Measurements from ENCODE around the gene ACTA2. TPM values are rescaled to one million over a fixed set of nuclear protein-coding genes. Genes with fewer than 3 reads are reported as not detected.

The ACTA2 gene
- total RNA-seq, 1 experiment from 2014 or later, result 2.4 TPM

DNA sequence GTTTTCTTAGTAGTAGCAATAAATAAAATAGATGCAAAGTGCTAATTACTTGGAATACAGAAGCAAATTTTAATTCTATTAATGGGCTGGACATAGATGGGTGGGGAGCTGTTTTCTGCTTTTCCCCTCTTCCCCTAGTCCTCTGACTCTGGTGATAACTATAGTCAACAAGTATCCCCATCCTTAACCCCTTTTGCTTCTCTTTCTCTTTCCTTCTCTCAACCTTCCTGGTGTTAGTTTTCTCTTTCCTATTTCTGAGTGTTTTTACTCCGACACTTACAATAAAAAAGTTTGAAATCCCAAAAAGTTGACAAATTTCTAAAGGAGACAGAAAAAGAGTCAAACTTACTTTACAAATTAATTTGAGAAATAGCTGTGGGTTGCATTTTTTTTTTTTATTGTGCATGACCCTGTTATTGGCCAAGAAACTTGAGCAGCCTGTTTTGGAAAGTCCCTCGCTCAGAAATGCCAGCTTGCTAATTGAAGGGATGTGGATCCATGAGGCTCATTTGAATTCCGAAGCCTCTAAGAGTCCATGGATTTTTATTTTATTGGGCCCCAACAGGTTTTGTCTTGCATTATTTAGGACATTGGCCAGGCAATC, 40.5 kb upstream of the ACTA2 start:
- H2BK5ac ChIP-seq (ENCODE audit: insufficient read length, low read length), result no peak overlapping the region
- H3K4me2 ChIP-seq (ENCODE audit: insufficient read depth, insufficient read length, low read length), result no peak overlapping the region
- 0 out of 5 replicates have a peak, but pooled peaks cover 0 to 2% of the 10 kb centered on the region in 2 experiments for H3K9me3 Mint-ChIP-seq
- no peak overlapping the region for H3K9ac ChIP-seq (ENCODE audit: extremely low read depth, insufficient read length, low read length)
- no peak overlapping the region for H3K4ac ChIP-seq (ENCODE audit: low read depth, low read length)
- H4K8ac ChIP-seq (replicated peaks; ENCODE audit: insufficient read length, low read depth, low read length), result no peak overlapping the region
- no peak overlapping the region for H2BK12ac ChIP-seq (ENCODE audit: insufficient read length, low read depth, low read length)
- no peak overlapping the region for H2BK20ac ChIP-seq (ENCODE audit: low read depth, low read length, poor library complexity, severe bottlenecking)
- no peak overlapping the region for H3T11ph ChIP-seq (ENCODE audit: low read length)
- no peak overlapping the region for H2BK120ac ChIP-seq (ENCODE audit: low read depth, low read length, poor library complexity, severe bottlenecking)
- H3K14ac ChIP-seq (ENCODE audit: insufficient read depth, low read length), result no peak overlapping the region
- H3K79me2 ChIP-seq (ENCODE audit: insufficient read depth, low read length), result no peaks in the 10 kb centered on the region
- H3K23me2 ChIP-seq (ENCODE audit: insufficient read length, low read depth, low read length, poor library complexity, severe bottlenecking), result peaks cover 18% of the 10 kb centered on the region
- no peaks in the 10 kb centered on the region; a peak in 1 of 7 replicates for H3K36me3 Mint-ChIP-seq (ENCODE audit: insufficient read depth in 1 of 3, low read depth in 3 of 3)
- H4K20me1 ChIP-seq (ENCODE audit: control insufficient read depth, insufficient read depth, insufficient read length), result no peaks in the 10 kb centered on the region
- H3K27ac Mint-ChIP-seq, result no peak overlapping the region
- H3K18ac ChIP-seq (ENCODE audit: insufficient read length, low read depth, low read length), result no peak overlapping the region
- H3K27me3 Mint-ChIP-seq (ENCODE audit: low read depth), result peaks cover 40% of the 10 kb centered on the region
- no peak overlapping the region for H2BK15ac ChIP-seq (ENCODE audit: low read depth, low read length)
- H2AK5ac ChIP-seq (ENCODE audit: insufficient read length, low read length), result no peak overlapping the region
- no peak overlapping the region for H3K27ac ChIP-seq (ENCODE audit: insufficient read length, low read depth, low read length)
- peaks cover 23 to 24% of the 10 kb centered on the region in 2 experiments for H3K4me1 Mint-ChIP-seq
- DNase-seq, result no peak
- H3K56ac ChIP-seq (ENCODE audit: insufficient read length, low read depth, low read length), result no peak overlapping the region
- H2AFZ ChIP-seq (ENCODE audit: low read length), result no peak overlapping the region
- H3K9me3 ChIP-seq (ENCODE audit: control insufficient read depth, low read depth, low read length), result no peaks in the 10 kb centered on the region
- no peaks in the 10 kb centered on the region for H3K79me1 ChIP-seq (ENCODE audit: insufficient read depth, low read depth, low read length, poor library complexity, severe bottlenecking)
- H3K23ac ChIP-seq (ENCODE audit: insufficient read length, low read depth, low read length), result no peak overlapping the region
- H3K27me3 ChIP-seq (ENCODE audit: insufficient read depth, low read length), result no peaks in the 10 kb centered on the region; the same call in 1 of the 2 replicates
- no peak overlapping the region for H4K5ac ChIP-seq (ENCODE audit: insufficient read length, low read depth, low read length)
- no CpG with 5 or more reads among the region's 3 CpGs for WGBS (ENCODE audit: extremely low coverage, insufficient read length, low lambda C conversion rate)
- H3K4me3 Mint-ChIP-seq, result no peak overlapping the region
- no peak overlapping the region for H4K91ac ChIP-seq (ENCODE audit: insufficient read length, low read depth, low read length)
- H3K4me1 ChIP-seq (ENCODE audit: insufficient read depth, low read length), result no peaks in the 10 kb centered on the region
- TF ChIP-seq, protein P1, sequence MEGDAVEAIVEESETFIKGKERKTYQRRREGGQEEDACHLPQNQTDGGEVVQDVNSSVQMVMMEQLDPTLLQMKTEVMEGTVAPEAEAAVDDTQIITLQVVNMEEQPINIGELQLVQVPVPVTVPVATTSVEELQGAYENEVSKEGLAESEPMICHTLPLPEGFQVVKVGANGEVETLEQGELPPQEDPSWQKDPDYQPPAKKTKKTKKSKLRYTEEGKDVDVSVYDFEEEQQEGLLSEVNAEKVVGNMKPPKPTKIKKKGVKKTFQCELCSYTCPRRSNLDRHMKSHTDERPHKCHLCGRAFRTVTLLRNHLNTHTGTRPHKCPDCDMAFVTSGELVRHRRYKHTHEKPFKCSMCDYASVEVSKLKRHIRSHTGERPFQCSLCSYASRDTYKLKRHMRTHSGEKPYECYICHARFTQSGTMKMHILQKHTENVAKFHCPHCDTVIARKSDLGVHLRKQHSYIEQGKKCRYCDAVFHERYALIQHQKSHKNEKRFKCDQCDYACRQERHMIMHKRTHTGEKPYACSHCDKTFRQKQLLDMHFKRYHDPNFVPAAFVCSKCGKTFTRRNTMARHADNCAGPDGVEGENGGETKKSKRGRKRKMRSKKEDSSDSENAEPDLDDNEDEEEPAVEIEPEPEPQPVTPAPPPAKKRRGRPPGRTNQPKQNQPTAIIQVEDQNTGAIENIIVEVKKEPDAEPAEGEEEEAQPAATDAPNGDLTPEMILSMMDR (conservative IDR thresholded peaks at IDR 0.05), result no peak
